Vagina (tissue), 2 donors: Measurements from ENCODE around the gene ANKRD42.

Experiments
- CTCF ChIP-seq, 3 experiments: fragments of 450-650 bp in 2 of 3; fragments of 200-600 bp in 1 of 3; sonication (generic) in 1 of 3; IDR thresholded peaks; one replicate each; pipeline ENCODE4 v1.5.1; 2017 to 2019; ENCODE audit warnings: antibody characterized with exemption in 3 of 3, mild to moderate bottlenecking in 2 of 3, moderate library complexity in 2 of 3
- POLR2A ChIP-seq, 2 donors: fragments of 450-650 bp; IDR thresholded peaks; one replicate each; pipeline ENCODE4 v1.6.1; 2017; ENCODE audit warnings: antibody characterized with exemption in 2 of 2, mild to moderate bottlenecking in 2 of 2, moderate library complexity in 2 of 2
- POLR2AphosphoS5 ChIP-seq, 2 donors: sonication (generic); formaldehyde crosslinking; IDR thresholded peaks; one replicate each; pipeline ENCODE4 v1.9.0; 2017; ENCODE audit warnings: antibody characterized with exemption in 2 of 2, mild to moderate bottlenecking in 2 of 2, low read depth in 1 of 2; ENCODE audit not compliant: insufficient read depth in 1 of 2

GRCh38 chr11:83193315-83194280, at the start of gene ANKRD42:
- peak in 1 of 2 donors; percentile 72 for TF ChIP-seq POLR2A (IDR thresholded peaks at IDR 0.05)
- TF ChIP-seq CTCF (IDR thresholded peaks at IDR 0.05): no peak
- TF ChIP-seq POLR2AphosphoS5 (IDR thresholded peaks at IDR 0.05; ENCODE audit: insufficient read depth in 1 of 2, low read depth in 1 of 2): peak; percentile 91 to 95
